Measurements from ENCODE around the gene CHMP6.

GRCh38 chr17:80980397-80981061 lies 11.1 kb upstream of the CHMP6 start:
- TF ChIP-seq CTCF (IDR thresholded peaks at IDR 0.05; ENCODE audit: low read depth, low read length) (no peak), POLR2A (IDR thresholded peaks at IDR 0.05; ENCODE audit: extremely low read depth, insufficient read length) (no peak), MYC (IDR thresholded peaks at IDR 0.05; ENCODE audit: low read depth, low read length) (no peak), MAX (IDR thresholded peaks at IDR 0.05; ENCODE audit: low read depth, low read length) (no peak)

Data from NB4 (cell line).